HepG2 (cell line): Measurements from ENCODE around the gene IFT122. TPM values are rescaled to one million over a fixed set of nuclear protein-coding genes. Genes with fewer than 3 reads are reported as not detected.

ENCODE experiments used
- ATAC-seq: fragments of 200-7000 bp; cut with Tn5 transposase; 3 replicates; pipeline ENCODE4 v1.9.1; 2020; ENCODE audit warnings: mild to moderate bottlenecking, moderate library complexity
- BruUV-seq: library from RNA; stranded (reverse); fragments of 400-500 nt; replicated peaks from 2 replicates; lab custom pipeline; 2021; lab: Mats Ljungman, UMichigan
- CTCF ChIA-PET: fragments of 300-600 bp; formaldehyde crosslinking; extraction: SDS; loops from one replicate; lab custom pipeline; 2021; ENCODE audit warnings: low total read pairs, inconsistent platforms, low intra/inter-chr PET ratio; lab: Yijun Ruan, JAX
- POLR2A ChIA-PET: fragments of 350-600 bp; sonication (Branson Sonifier 250); formaldehyde crosslinking; loops from one replicate; lab custom pipeline; 2020; ENCODE audit warnings: antibody characterized with exemption, inconsistent platforms; lab: Yijun Ruan, JAX
- DNase-seq: peaks from one replicate; pipeline ENCODE4 v3.0.0-alpha.2; 2015; ENCODE audit warnings: low spot score
- FAIRE-seq: peaks from 3 replicates; lab custom pipeline; 2011; peaks lifted over from hg19 to GRCh38; lab: Jason Lieb, UNC
- H2AFZ ChIP-seq: one replicate; pipeline ENCODE4 v1.6.1; 2011; ENCODE audit warnings: low read length, inconsistent platforms
- H3K27ac ChIP-seq: fragments of 300-600 bp; 3 replicates; pipeline ENCODE4 v1.8.0; 2011; ENCODE audit warnings: mixed run types, mild to moderate bottlenecking, mixed read lengths, low read length, inconsistent platforms; ENCODE audit not compliant: insufficient read depth; ENCODE audit errors: extremely low read length
- H3K27me3 ChIP-seq, 2 experiments: fragments of 200-600 bp in 1 of 2; 2 replicates in 1 of 2; 3 replicates in 1 of 2; pipeline versions ENCODE4 v1.6.0 to v1.8.0; 2011; ENCODE audit warnings: low read length in 2 of 2, mild to moderate bottlenecking in 2 of 2, moderate library complexity in 2 of 2, inconsistent platforms in 1 of 2; ENCODE audit not compliant: insufficient read depth in 2 of 2, control insufficient read depth in 1 of 2
- H3K36me3 ChIP-seq, 2 experiments: fragments of 200-600 bp in 1 of 2; replicated peaks in 1 of 2; 2 replicates in 1 of 2; 3 replicates in 1 of 2; pipeline versions ENCODE4 v1.5.1 to v1.8.0; 2011; ENCODE audit warnings: low read length in 2 of 2, inconsistent platforms in 1 of 2; ENCODE audit not compliant: insufficient read depth in 2 of 2, control insufficient read depth in 1 of 2
- H3K4me1 ChIP-seq: 2 replicates; pipeline ENCODE4 v1.5.1; 2012; ENCODE audit warnings: low read length, inconsistent platforms; ENCODE audit not compliant: insufficient read depth
- H3K4me2 ChIP-seq: 2 replicates; pipeline ENCODE4 v1.6.0; 2011; ENCODE audit warnings: low read depth, low read length, inconsistent platforms
- H3K4me3 ChIP-seq, 3 experiments: fragments of 200-600 bp in 1 of 3; sonication (generic), shearing (Covaris generic) in 1 of 3; replicated peaks in 1 of 3; 2 replicates each; pipeline ENCODE4 v1.5.1; 2011 to 2016; ENCODE audit warnings: low read length in 3 of 3, inconsistent platforms in 2 of 3, low read depth in 2 of 3, mild to moderate bottlenecking in 2 of 3, control low read depth in 1 of 3, mixed read lengths in 1 of 3; ENCODE audit not compliant: insufficient read depth in 1 of 3
- H3K79me2 ChIP-seq: one replicate; pipeline ENCODE4 v1.6.1; 2011; ENCODE audit warnings: low read length, inconsistent platforms; ENCODE audit not compliant: insufficient read depth
- H3K9ac ChIP-seq: 2 replicates; pipeline ENCODE4 v1.6.0; 2011; ENCODE audit warnings: mild to moderate bottlenecking, low read depth, low read length, inconsistent platforms; ENCODE audit not compliant: insufficient read depth
- H3K9me3 ChIP-seq: 2 replicates; pipeline ENCODE4 v1.5.1; 2012; ENCODE audit warnings: mild to moderate bottlenecking, low read length
- H4K20me1 ChIP-seq: 2 replicates; pipeline ENCODE4 v1.6.0; 2011; ENCODE audit warnings: inconsistent platforms, mild to moderate bottlenecking, low read length, moderate library complexity; ENCODE audit not compliant: insufficient read depth
- BCL3 ChIP-seq: sonication (generic); formaldehyde crosslinking; IDR thresholded peaks from 2 replicates; pipeline ENCODE4 v1.5.1; 2020; ENCODE audit warnings: mild to moderate bottlenecking, missing genetic modification reagents, moderate library complexity
- BRCA1 ChIP-seq: sonication (generic); formaldehyde crosslinking; IDR thresholded peaks from 2 replicates; pipeline ENCODE4 v1.4.0; 2020; ENCODE audit warnings: missing genetic modification reagents
- CHD4 ChIP-seq: fragments of 200-600 bp; sonication (generic); IDR thresholded peaks from 2 replicates; pipeline ENCODE4 v1.7.0; 2017; ENCODE audit warnings: mild to moderate bottlenecking, low read length, borderline replicate concordance
- DRAP1 ChIP-seq: IDR thresholded peaks from 2 replicates; pipeline ENCODE4 v1.6.1; 2016; ENCODE audit warnings: missing genetic modification reagents, missing compliant biosample characterization
- ETV6 ChIP-seq: sonication (generic); formaldehyde crosslinking; conservative IDR thresholded peaks from 2 replicates; pipeline ENCODE4 v1.4.0; 2020; ENCODE audit warnings: missing genetic modification reagents
- FOXK2 ChIP-seq: fragments of 450-650 bp; IDR thresholded peaks from 2 replicates; pipeline ENCODE4 v1.6.1; 2016
- KDM1A ChIP-seq: IDR thresholded peaks from 2 replicates; pipeline ENCODE4 v1.6.1; 2016; ENCODE audit warnings: missing compliant biosample characterization
- KMT2B ChIP-seq: IDR thresholded peaks from 2 replicates; pipeline ENCODE4 v1.6.1; 2016; ENCODE audit warnings: missing genetic modification reagents, missing compliant biosample characterization
- MIXL1 ChIP-seq: IDR thresholded peaks from 2 replicates; pipeline ENCODE4 v1.6.1; 2016
- NFKBIZ ChIP-seq: IDR thresholded peaks from 2 replicates; pipeline ENCODE4 v1.6.1; 2018; ENCODE audit warnings: missing genetic modification reagents, missing compliant biosample characterization
- NFYB ChIP-seq: sonication (generic); formaldehyde crosslinking; IDR thresholded peaks from 2 replicates; pipeline ENCODE4 v1.4.0; 2020; ENCODE audit warnings: missing genetic modification reagents
- POLR2A ChIP-seq, 2 experiments: IDR thresholded peaks; 2 replicates each; pipeline ENCODE4 v1.6.1; 2011; ENCODE audit warnings: low read depth in 2 of 2, low read length in 2 of 2, mild to moderate bottlenecking in 1 of 2, moderate library complexity in 1 of 2; ENCODE audit not compliant: insufficient read depth in 1 of 2
- RCOR2 ChIP-seq: IDR thresholded peaks from 2 replicates; pipeline ENCODE4 v1.6.1; 2016; ENCODE audit warnings: missing biosample characterization, missing genetic modification reagents
- SAP130 ChIP-seq: IDR thresholded peaks from 2 replicates; pipeline ENCODE4 v1.6.1; 2016; ENCODE audit warnings: low read depth
- SKIL ChIP-seq: sonication (generic); formaldehyde crosslinking; IDR thresholded peaks from 2 replicates; pipeline ENCODE4 v1.8.0; 2022; ENCODE audit warnings: missing genetic modification reagents, mild to moderate bottlenecking, moderate library complexity, borderline replicate concordance
- SP2 ChIP-seq: sonication (generic); formaldehyde crosslinking; IDR thresholded peaks from 2 replicates; pipeline ENCODE4 v1.5.1; 2020; ENCODE audit warnings: mild to moderate bottlenecking, missing genetic modification reagents
- THAP11 ChIP-seq: IDR thresholded peaks from 2 replicates; pipeline ENCODE4 v1.6.1; 2016; ENCODE audit warnings: missing biosample characterization, missing genetic modification reagents
- ZNF333 ChIP-seq: sonication (generic); formaldehyde crosslinking; IDR thresholded peaks from 2 replicates; pipeline ENCODE4 v1.4.0; 2020; ENCODE audit warnings: mild to moderate bottlenecking, missing genetic modification reagents, borderline replicate concordance
- ZNF598 ChIP-seq: sonication (generic); formaldehyde crosslinking; IDR thresholded peaks from 2 replicates; pipeline ENCODE4 v1.5.1; 2020; ENCODE audit warnings: mild to moderate bottlenecking, missing genetic modification reagents, borderline replicate concordance
- ZNF770 ChIP-seq: sonication (generic); formaldehyde crosslinking; IDR thresholded peaks from 2 replicates; pipeline ENCODE4 v1.5.0; 2020; ENCODE audit warnings: mild to moderate bottlenecking, missing genetic modification reagents
- WGBS: methylation state at CpG from one replicate; pipeline ENCODE4 v1.1.6; 2017; ENCODE audit warnings: low lambda C conversion rate; 5-methylcytosine and 5-hydroxymethylcytosine counted together
- in situ Hi-C: cut with HindIII; loops from 2 replicates; pipeline ENCODE4 v1.10.0; 2017; ENCODE audit warnings: low pct_unique_long_range_greater_than_20kb; ENCODE audit not compliant: extremely low pct_ligation_motif_present
- intact Hi-C: fragments of 100-400 bp; cut with micrococcal nuclease; formaldehyde crosslinking; loops from one replicate; pipeline ENCODE4 v1.10.0; 2022; ENCODE audit not compliant: unreplicated experiment
- polyA plus RNA-seq, 8 experiments: library from polyadenylated mRNA; depleted of rRNA in 3 of 8; stranded (reverse) in 7 of 8; unstranded in 1 of 8; fragments of >200 nt; fragmentation: Illumina TruSeq in 4 of 8; extraction: Trizol in 4 of 8; gene quantifications; 2 replicates each; pipeline versions ENCODE4 v1.2.1 to v1.2.3, GENCODE V29; 2011 to 2016; ENCODE audit warnings: low read depth in 4 of 8, missing spikeins in 1 of 8, mixed read lengths in 1 of 8; ENCODE audit not compliant: insufficient read depth in 1 of 8
- total RNA-seq, 5 experiments: library from RNA; depleted of rRNA; stranded (reverse); fragments of >200 nt; fragmentation: Illumina TruSeq; extraction: Trizol; gene quantifications; 2 replicates each; pipeline ENCODE4 v1.2.3, GENCODE V29; 2016; ENCODE audit warnings: low read depth in 1 of 5

Gene IFT122
- total and polyA plus RNA-seq, 2 of the 13 experiments (the other 11 are each of a cell fraction or from before 2014, with no cell fraction given): 10.1 to 10.3 TPM

- TF ChIP-seq SKIL (CRISPR knock-in tag): no peak
- TF ChIP-seq KDM1A (CRISPR knock-in tag): peak; percentile 76
- TF ChIP-seq CHD4: peak; percentile 83; the same call in 1 of the 2 replicates
- TF ChIP-seq KMT2B (CRISPR knock-in tag): no peak
- no peak for TF ChIP-seq THAP11 (CRISPR knock-in tag)
- no peak for TF ChIP-seq POLR2A (IDR thresholded peaks at IDR 0.05; ENCODE audit: insufficient read depth in 1 of 2, low read depth in 2 of 2, low read length in 2 of 2)
- peak; percentile 77; the same call in 1 of the 2 replicates for TF ChIP-seq RCOR2 (CRISPR knock-in tag)
Measured at GRCh38 chr3:129422897-129423296, 17.1 kb upstream of the IFT122 start (continued).

GRCh38 chr3:129424185-129424841 lies 15.7 kb upstream of the IFT122 start:
- peak overlapping the region; percentile 62 for H2AFZ ChIP-seq
- ChIA-PET POLR2A (interaction anchor here (1.3 kb wide), 1 partner anchor 11 kb away, joined by 6 read pairs; no protein-coding TSS in a partner anchor), CTCF (no interaction called here)
- DNase-seq (peak; percentile 54), ATAC-seq (no peak), FAIRE-seq (peak; percentile 66)
- no peaks in the 10 kb centered on the region for H3K36me3 ChIP-seq
- H3K27me3 ChIP-seq: peaks cover 0 to 4% of the 10 kb centered on the region in 2 experiments; a peak in 2 of 5 replicates
- peak overlapping the region; percentile 70 for H3K4me2 ChIP-seq
- no peaks in the 10 kb centered on the region for H3K79me2 ChIP-seq
- intact Hi-C loops (no loop called here), in situ Hi-C loops (no loop called here)
- peak overlapping the region in 2 of 3 experiments; percentile 42 to 56; a peak in 2 of 6 replicates for H3K4me3 ChIP-seq
- peaks cover 69% of the 10 kb centered on the region for H3K4me1 ChIP-seq
- H4K20me1 ChIP-seq: no peaks in the 10 kb centered on the region
- H3K9me3 ChIP-seq: no peaks in the 10 kb centered on the region
- H3K27ac ChIP-seq: no peak overlapping the region
- TSS peak; percentile 48 for BruUV-seq
- WGBS: 17% methylated on average over 4 of the region's 4 CpGs
- no peak overlapping the region for H3K9ac ChIP-seq
- TF ChIP-seq ZNF598 (no peak), FOXK2 (no peak), ZNF333 (CRISPR knock-in tag) (no peak), NFKBIZ (CRISPR knock-in tag) (no peak), ZNF770 (CRISPR knock-in tag) (no peak), ETV6 (CRISPR knock-in tag) (no peak), BRCA1 (CRISPR knock-in tag) (no peak), MIXL1 (CRISPR knock-in tag) (0 out of 2 replicates have a peak, but pooled peaks have one; percentile 15), BCL3 (CRISPR knock-in tag) (no peak), SAP130 (peak; percentile 49; the same call in 1 of the 2 replicates), NFYB (CRISPR knock-in tag) (no peak), DRAP1 (CRISPR knock-in tag) (no peak; the same call in 1 of the 2 replicates), SP2 (no peak)
